Thoracic aorta (tissue), 2 donors: ENCODE measurements around the gene ELAPOR2. TPM values are rescaled to one million over a fixed set of nuclear protein-coding genes. Genes with fewer than 3 reads are reported as not detected.
A peak's percentile ranks its signal among the peaks of the same experiment; 100 is the strongest.

Experiments
- ATAC-seq: fragments of 150-250 bp; one replicate; pipeline ENCODE4 v1.8.0; 2017; ENCODE audit warnings: low read depth; ENCODE audit not compliant: insufficient number of reproducible peaks, low FRiP score
- DNase-seq: peaks from one replicate; pipeline ENCODE4 v3.0.0-alpha.2; 2020; ENCODE audit warnings: low spot score
- H3K27ac ChIP-seq, 2 donors: fragments of 200-600 bp; sonication (generic); 1 replicate in 1 of 2; 2 replicates in 1 of 2; pipeline ENCODE4 v1.5.1; 2016; ENCODE audit warnings: mild to moderate bottlenecking in 2 of 2, moderate library complexity in 2 of 2
- H3K27me3 ChIP-seq: fragments of 200-600 bp; sonication (generic); replicated peaks from 2 replicates; pipeline ENCODE4 v1.6.0; 2016; ENCODE audit warnings: mild to moderate bottlenecking; ENCODE audit not compliant: insufficient read depth
- H3K36me3 ChIP-seq: fragments of 200-600 bp; sonication (generic); one replicate; pipeline ENCODE4 v1.5.1; 2016
- H3K4me1 ChIP-seq, 2 donors: fragments of 200-600 bp; sonication (generic); 1 replicate in 1 of 2; 2 replicates in 1 of 2; pipeline versions ENCODE4 v1.5.1 to v1.6.0; 2016; ENCODE audit warnings: low read depth in 2 of 2, mild to moderate bottlenecking in 1 of 2; ENCODE audit not compliant: control insufficient read depth in 1 of 2
- H3K4me3 ChIP-seq: fragments of 200-600 bp; sonication (generic); 2 replicates; pipeline ENCODE4 v1.5.1; 2016; ENCODE audit warnings: mild to moderate bottlenecking
- H3K9me3 ChIP-seq: fragments of 200-600 bp; sonication (generic); 2 replicates; pipeline ENCODE4 v1.5.1; 2016
- CTCF ChIP-seq: fragments of 200-600 bp; sonication (generic); IDR thresholded peaks from one replicate; pipeline ENCODE4 v1.5.1; 2019; ENCODE audit warnings: antibody characterized with exemption
- total RNA-seq, 2 donors: library from RNA; depleted of rRNA; stranded (reverse); fragments of >200 nt; gene quantifications; one replicate each; pipeline versions ENCODE4 v1.1.0 to v1.2.3, GENCODE V29; 2016

The ELAPOR2 gene
- 10 to 100 TPM; 11.2 to 16.9 TPM for total RNA-seq

- no peaks in the 10 kb centered on the region for H3K27me3 ChIP-seq
- H3K27ac ChIP-seq = no peak within 1 kb of the TSS
- DNase-seq = no peak
- peak; percentile 87 for ATAC-seq
- H3K4me3 ChIP-seq = peak within 1 kb of the TSS; percentile 89
- peaks cover 4 to 10% of the 10 kb centered on the region in 2 donors for H3K4me1 ChIP-seq
- no peaks in the 10 kb centered on the region for H3K9me3 ChIP-seq
- no peaks in the 10 kb centered on the region for H3K36me3 ChIP-seq
- TF ChIP-seq CTCF = peak; percentile 41
Observed at GRCh38 chr7:87059525-87060287, at the start of gene ELAPOR2. Gene ELAPOR2, minus strand, starts transcription at chr7:87059654. Its CDS starts 141 bp downstream, at chr7:87059513.

- Histone ChIP-seq H3K4me3 (no peak overlapping the region), H3K9me3 (no peaks in the 10 kb centered on the region), H3K27me3 (no peaks in the 10 kb centered on the region), H3K36me3 (no peaks in the 10 kb centered on the region), H3K27ac (no peak overlapping the region), H3K4me1 (no peaks in the 10 kb centered on the region)
- no peak for DNase-seq
- no peak for TF ChIP-seq CTCF
- no peak for ATAC-seq
Observed at GRCh38 chr7:87107949-87108776, 48.7 kb upstream of the ELAPOR2 start.

GRCh38 chr7:87106974-87107612 lies 47.6 kb upstream of the ELAPOR2 start:
- Histone ChIP-seq H3K9me3 (no peaks in the 10 kb centered on the region), H3K4me3 (no peak overlapping the region), H3K36me3 (no peaks in the 10 kb centered on the region), H3K27me3 (no peaks in the 10 kb centered on the region), H3K4me1 (no peaks in the 10 kb centered on the region), H3K27ac (no peak overlapping the region)
- no peak for TF ChIP-seq CTCF
- no peak for ATAC-seq
- DNase-seq = no peak

GRCh38 chr7:87105401-87105800 lies 45.9 kb upstream of the ELAPOR2 start:
- no peak for ATAC-seq

More at GRCh38 chr7:87105401-87105800, 45.9 kb upstream of the ELAPOR2 start:
- H3K27ac ChIP-seq = no peak overlapping the region
- no peak overlapping the region for H3K4me3 ChIP-seq
- no peaks in the 10 kb centered on the region for H3K9me3 ChIP-seq
- no peaks in the 10 kb centered on the region for H3K36me3 ChIP-seq
- TF ChIP-seq CTCF = no peak
- no peaks in the 10 kb centered on the region for H3K27me3 ChIP-seq
- DNase-seq = no peak
- no peaks in the 10 kb centered on the region for H3K4me1 ChIP-seq
